Measurements from ENCODE around the gene SEC61G.

The SEC61G gene

DNA sequence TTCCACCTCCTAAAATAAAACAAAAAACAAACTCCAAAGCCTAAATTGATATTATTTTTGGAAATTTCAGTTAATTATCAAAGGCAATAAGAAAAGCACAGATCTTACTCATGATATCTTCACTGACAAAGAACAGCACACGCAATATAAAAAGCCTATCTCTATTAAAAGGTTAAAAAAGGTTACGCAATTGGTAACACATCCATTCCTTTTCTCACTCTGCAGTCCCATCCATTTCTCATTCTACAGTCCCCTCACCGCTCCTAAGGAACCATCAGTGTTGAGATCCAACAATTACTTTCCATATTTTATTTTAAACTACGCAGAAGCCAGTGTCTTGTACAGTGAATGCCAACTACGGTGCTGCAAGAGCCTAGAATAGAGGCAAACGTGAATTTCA lies 1.3 kb downstream of the SEC61G start:
- no peak for DNase-seq

DNA sequence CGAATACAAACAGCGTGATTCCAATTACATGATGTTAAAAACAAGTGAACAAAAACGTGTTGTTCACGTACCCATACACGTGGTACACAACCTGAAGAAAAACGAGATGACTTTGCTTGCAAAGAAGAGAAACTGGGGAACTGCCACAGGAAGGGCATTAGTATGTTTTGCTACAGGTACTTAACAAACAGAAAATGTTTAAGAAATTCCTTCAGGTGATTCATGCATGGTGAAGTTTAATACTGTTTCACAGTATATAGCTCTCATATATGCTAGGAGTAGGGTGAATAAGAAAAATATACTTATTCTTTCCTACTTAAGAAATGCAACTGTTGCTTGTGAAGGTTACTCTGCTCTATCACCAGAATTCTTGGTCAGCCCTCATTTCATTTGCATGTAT lies 9.8 kb downstream of the SEC61G start:
- DNase-seq, result no peak

DNA sequence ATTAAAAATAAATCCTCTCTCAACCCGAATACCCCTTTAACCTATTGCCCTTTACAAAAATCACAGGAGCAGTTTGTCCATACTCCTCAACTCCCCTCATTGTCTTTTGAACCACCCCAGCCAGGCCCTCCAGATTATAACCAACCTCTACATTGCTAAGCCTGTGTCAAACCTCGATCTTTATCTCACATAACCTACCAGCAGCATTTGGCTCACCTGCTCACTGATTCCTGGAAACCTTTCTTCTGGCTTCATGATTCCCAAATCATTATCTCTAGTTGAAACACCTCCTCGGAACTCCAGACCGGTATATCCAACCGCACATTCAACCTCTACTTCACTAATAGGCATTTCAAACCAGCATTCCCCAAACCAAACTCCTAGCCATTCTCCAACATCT lies 11.8 kb downstream of the SEC61G start:
- no peak for DNase-seq

DNA sequence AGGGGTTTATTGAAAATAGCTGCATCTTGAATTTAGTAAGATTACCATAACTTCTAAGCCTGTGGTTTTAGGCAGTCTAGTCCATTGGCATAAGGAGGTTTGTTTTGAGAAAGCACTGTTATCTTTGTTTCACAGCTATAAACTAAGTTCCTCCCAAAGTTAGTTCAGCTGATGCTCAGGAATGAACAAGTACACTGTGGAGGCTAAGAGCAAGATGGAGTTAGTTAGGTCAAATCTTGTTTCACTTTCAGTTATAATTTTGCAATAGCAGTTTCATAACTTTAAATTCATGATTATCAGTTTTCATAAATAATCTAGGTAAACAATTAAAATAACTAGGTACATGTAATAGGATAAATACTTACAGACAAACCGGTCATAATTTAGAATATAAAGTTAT lies 15.4 kb downstream of the SEC61G start:
- DNase-seq, result no peak

DNA sequence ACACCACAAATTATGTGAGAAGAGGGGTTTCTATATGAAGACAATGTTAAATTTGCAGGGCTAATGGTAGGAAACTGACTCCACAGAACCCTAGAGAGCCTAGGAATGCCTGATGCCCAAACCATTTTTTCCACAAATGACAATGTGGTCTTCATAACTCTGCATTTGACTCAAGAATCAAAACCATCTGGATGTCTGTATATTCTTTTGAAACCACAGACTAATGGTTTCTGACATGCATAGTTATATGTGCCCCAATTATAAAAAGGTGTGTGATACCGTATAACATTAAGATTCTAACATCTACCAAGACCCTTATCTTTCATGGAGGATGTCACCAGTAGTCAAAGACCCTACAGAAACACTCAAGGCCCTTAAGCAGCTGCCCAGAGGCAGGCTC lies 20.3 kb downstream of the SEC61G start:
- DNase-seq, result no peak

DNA sequence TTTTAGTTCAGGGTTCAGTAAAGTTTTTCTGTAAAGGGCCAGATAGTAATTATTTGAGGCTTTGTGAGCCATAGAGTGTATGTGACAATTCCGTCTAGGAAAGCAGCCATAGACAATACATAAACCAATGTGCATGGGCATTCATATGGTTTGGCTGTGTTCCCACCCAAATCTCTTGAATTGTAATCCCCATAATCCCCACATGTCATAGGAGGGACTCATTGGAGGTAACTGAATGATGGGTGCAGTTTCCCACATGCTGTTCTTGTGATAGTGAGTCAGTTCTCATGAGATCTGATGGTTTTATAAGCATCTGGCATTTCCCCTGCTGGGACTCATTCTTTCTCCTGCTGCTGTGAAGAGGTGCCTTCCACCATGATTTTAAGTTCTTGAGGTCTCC lies 29.9 kb downstream of the SEC61G start:
- DNase-seq, result no peak

DNA sequence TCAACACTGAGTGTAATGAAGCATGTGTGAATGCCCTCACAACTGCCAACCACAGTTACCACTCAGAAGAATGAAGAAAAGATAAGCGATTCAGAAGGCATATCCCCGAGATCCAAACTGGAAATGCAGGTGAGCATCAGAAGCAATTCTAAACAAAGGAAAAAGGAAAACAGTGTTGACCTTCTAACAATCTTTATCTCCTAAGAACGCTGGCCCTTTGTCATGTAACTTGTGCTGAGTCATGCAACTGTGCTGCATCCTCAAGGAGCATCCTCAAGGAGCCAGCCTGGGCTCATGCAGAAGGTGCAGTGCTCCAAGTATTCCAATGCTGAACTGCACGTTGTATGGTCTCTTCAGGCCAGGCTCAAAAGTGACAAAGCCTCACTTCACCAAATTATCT lies 30.6 kb downstream of the SEC61G start:
- no peak for DNase-seq

DNA sequence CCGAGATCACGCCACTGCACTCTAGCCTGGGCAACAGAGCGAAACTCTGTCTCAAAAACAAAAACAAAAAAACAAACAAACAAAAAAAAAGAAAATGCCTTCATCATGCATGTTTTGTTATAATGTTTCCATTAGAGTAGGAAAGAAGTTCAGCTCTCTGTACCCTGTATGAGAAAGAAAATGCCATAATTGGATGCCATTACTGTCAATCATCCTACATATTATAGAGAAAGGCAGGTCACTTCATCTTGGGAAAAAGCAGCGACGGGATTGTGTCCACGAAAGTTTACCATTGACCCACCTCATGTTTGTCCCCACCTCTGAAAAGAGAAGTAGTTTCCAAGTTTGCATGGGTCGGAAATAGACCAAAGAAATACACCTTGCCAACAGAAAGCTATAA lies 33.8 kb downstream of the SEC61G start:
- no peak for DNase-seq

DNA sequence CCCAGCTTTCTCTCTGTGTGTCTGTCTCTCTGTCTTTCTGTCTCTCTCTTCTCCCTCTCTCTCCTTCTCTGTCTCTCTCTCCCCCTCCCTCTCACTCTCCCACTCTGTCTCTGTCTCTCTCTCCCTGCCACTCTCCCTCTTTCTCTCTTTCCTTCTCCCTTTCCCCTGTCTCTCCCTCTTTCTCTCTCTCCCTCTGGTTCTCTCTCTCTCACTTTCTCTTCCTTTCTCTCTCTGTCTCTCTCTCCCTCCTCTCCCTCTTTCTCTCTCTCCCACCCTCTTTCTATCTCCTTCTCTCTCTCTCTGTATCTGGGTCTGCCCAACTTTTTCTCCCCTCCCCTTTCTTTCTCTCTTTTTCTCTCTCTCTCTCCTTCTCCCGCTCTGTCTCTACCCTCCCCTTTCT lies 36.5 kb downstream of the SEC61G start:
- DNase-seq, result no peak

DNA sequence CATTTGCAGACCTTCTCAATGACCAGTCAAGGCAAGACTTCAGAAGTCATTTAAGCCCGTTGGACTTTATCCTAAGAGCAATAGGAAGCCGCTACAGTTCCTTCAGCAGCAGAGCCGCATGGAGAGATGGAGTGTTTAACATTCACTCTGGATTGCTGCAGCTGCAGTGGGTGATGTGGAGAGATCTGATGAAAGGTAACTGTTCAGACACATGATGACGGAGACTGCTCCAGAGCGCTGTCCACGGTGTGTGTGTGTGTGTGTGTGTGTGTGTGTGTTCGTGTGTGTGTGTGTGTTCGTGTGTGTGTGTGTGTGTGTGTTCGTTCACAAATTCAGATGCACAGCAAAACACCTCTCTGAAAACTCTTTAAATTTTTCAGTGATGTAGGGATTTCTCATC lies 37.0 kb downstream of the SEC61G start:
- DNase-seq, result no peak

DNA sequence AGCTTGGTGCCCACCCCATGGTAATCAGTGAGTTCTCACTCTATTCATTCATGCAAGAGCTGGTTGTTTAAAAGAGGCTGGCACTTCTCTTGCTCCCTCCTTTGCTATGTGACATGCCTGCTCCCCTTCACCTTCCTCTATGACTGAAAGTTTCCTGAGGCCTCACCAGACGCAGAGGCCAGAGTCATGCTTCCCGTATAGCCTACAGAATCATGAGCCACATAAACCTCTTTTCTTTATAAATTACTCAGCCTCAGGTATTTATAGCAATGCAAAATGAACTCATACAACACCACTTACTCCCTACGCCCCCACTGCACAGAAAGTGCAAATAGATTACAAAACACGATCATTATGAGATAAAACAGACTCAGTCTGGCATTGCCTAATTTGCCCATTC lies 39.0 kb downstream of the SEC61G start:
- DNase-seq, result no peak

DNA sequence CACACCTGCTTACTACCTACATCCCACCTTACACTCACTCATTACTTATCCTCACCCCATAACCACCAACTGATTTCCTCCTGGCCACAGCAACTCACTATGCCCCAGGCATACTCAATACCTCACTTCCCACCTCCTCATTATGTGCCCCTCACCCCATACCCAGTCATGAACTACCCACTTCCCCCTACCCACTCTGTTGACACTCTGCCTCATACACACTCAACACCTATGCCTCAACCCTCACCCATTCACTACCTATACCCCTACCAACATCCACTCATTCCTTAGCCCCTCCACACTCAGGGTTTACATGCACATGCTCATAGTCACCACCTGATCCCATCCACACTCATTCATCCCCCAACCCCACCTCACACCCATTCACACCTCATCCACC lies 39.6 kb downstream of the SEC61G start:
- no peak for DNase-seq

DNA sequence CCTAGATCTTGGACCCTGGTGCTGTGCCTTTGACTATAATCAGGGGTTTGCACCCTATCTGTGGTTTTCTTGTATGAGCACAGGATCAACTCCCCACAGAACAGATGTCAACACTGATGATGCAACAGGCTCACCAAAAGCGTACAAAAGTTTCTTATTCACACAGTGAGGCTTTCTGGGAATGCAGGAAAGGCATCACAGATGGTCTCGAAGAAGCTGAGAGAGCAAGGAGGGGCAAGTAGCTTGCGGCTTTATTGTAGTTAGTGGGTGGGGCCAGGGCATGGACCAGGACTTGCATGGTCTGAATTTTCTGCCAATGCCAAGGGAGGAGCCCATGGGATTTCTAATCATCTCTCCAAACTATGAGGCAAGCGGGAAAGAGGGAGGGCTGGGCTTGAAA lies 46.2 kb downstream of the SEC61G start:
- no peak for DNase-seq

DNA sequence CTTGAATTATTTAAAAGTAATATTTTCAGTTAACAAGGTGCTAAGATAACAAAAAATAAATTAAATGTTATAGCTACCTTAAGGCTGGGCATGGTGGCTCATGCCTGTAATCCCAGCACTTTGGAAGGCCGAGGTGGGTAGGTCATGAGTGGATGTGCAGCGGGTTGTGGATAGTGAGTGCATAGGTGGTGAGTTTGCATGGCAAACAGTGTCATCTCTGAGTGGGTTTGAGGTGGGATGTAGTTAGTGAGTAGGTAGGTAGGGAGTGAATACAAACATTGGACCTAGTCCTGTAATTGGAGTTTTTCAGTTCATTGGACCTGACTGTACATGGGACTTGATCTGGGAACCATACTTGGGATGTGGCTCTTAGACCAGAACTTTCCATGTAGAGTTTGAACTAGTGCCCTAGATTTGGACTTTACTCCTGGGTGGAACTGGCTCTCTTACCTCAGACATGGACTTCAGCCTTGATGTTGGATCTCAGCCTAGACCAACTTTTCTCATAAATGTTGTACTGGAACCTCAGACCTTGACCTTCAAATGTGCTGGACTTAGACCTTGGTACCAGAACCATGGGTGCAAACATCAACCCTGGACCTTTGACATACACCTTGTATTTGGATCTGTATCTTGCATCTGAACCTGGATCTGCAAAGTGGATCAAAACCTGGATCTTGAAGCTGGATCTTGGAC lies 47.0 kb downstream of the SEC61G start:
- DNase-seq, result no peak

DNA sequence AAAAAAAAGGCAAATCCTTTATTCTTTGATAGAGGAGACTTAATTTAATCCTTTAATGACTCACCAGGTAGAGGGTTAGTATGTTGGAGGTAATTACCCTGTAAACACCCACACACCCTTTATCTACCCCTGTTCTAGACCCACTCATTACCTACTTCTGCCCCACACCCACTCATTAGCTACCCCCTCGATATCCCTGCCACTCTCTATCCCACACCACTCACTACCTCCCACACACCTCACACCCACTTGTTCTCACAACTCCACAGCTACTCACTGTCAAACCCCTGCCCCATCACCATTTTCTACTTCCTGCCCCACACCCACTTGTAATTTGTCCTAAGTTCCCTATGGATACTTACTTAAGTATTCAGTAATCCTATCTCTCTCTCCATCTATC lies 49.7 kb downstream of the SEC61G start:
- DNase-seq, result no peak

DNA sequence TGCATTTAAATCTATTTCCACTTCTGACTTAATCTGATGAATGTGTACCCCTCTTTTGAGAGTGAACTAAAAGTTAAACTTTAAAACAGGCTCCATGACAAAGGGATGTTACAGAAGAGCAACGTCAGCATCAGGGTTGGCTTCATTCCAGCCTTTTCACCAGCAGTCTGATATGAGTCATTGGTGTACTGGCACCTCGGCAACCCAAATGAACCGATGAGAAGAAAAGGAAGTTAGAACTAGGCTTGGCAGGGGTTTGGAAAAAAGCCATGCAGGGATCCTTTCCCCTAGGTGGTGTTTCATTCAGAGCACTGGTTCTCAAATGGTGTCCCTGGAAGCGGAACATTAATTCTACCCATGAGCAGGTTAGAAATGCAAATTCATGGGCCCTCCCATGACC lies 53.6 kb downstream of the SEC61G start:
- DNase-seq, result no peak

DNA sequence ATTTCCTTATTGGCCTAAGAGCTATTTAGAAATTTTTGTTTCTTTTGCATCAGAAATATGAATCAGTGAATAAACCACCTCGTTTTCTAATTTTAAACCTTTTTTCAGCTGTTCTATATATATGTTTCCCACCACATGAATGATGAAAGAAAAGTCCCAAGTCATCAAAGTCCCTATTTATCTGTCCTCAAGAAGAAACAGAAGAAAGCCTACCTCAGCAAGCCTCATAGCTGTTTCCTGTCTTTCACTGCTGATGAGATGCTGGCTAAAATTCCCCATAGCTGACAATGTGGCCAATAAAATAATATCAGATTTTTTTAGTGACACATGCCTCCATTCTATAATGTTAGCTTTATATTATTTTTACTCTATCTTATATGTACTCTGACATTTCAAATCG lies 54.2 kb downstream of the SEC61G start:
- no peak for DNase-seq
